ENCODE measurements around the gene LAMA2.

DNA sequence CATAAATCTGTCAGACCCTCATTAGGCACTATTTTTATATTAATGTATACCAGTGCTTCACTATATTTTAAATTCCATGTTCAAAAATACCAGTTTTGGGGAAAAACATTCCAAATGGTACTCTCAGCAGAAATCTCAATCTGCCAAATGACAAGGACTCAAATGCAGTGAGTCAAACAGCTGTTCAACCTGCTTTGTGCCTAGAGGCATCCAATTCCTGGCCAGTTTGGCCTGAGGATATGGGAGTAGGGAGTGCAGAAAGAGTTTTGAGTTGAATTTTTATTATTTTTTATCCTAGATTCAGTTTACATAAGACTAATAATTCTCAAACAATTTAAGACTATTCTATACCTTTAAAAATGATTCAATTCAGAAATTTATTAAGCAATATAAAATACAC lies 216.8 kb downstream of the LAMA2 start:
- no peak for TF ChIP-seq POLR2A (IDR thresholded peaks at IDR 0.05)
- TF ChIP-seq, protein P1, sequence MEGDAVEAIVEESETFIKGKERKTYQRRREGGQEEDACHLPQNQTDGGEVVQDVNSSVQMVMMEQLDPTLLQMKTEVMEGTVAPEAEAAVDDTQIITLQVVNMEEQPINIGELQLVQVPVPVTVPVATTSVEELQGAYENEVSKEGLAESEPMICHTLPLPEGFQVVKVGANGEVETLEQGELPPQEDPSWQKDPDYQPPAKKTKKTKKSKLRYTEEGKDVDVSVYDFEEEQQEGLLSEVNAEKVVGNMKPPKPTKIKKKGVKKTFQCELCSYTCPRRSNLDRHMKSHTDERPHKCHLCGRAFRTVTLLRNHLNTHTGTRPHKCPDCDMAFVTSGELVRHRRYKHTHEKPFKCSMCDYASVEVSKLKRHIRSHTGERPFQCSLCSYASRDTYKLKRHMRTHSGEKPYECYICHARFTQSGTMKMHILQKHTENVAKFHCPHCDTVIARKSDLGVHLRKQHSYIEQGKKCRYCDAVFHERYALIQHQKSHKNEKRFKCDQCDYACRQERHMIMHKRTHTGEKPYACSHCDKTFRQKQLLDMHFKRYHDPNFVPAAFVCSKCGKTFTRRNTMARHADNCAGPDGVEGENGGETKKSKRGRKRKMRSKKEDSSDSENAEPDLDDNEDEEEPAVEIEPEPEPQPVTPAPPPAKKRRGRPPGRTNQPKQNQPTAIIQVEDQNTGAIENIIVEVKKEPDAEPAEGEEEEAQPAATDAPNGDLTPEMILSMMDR (IDR thresholded peaks at IDR 0.05): no peak

Measured in right lobe of liver (tissue), 4 donors.